ENCODE data around the gene DHX57. TPM values are rescaled to one million over a fixed set of nuclear protein-coding genes. Genes with fewer than 3 reads are reported as not detected.
"Not testable (repeated sequence)": the region's sequence is repeated elsewhere in the genome, so short reads cannot be mapped to it uniquely, and the experiment has no call there.

The DHX57 gene
- total RNA-seq, 1 donor: 28.9 TPM

GRCh38 chr2:38806733-38807059 is 69.0 kb downstream of the DHX57 start:
- no peak for TF ChIP-seq CTCF (IDR thresholded peaks at IDR 0.05; ENCODE audit: insufficient read depth, low read depth, low read length)
- DNase-seq (ENCODE audit: low read depth): no peak
- no peak overlapping the region for H3K4me3 ChIP-seq (ENCODE audit: low read depth, low read length)

- no peak for DNase-seq (ENCODE audit: low read depth)
- no peak for TF ChIP-seq CTCF (IDR thresholded peaks at IDR 0.05; ENCODE audit: insufficient read depth, low read depth, low read length)
- H3K4me3 ChIP-seq (ENCODE audit: low read depth, low read length): no peak overlapping the region
Observed at GRCh38 chr2:38806015-38806732, 69.6 kb downstream of the DHX57 start.

GRCh38 chr2:38797953-38798352 is 77.8 kb downstream of the DHX57 start:
- no peak for TF ChIP-seq CTCF (IDR thresholded peaks at IDR 0.05; ENCODE audit: insufficient read depth, low read depth, low read length)
- no peak overlapping the region for H3K4me3 ChIP-seq (ENCODE audit: low read depth, low read length)
- DNase-seq (ENCODE audit: low read depth): no peak

DNA sequence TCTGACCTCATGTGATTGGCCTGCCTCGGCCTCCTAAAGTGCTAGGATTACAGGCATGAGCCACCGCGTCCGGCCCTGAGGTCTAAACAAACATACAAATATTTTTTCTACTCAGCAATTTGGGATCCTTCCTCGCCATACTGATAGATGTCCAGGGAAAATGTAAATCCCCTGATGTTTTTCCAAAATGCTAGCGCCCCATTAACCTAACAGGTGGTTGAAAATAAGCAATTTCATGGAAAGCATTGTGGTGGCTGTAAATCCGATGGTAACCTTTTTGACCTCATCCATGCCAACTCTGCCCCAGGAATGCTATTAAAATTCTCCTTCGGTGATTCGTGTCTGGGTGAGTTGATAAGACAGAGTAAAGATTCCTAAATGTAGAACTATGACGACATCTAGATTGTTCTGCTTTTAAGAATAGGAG is 78.5 kb downstream of the DHX57 start:
- TF ChIP-seq CTCF (IDR thresholded peaks at IDR 0.05; ENCODE audit: insufficient read depth, low read depth, low read length): no peak
- H3K4me3 ChIP-seq (ENCODE audit: low read depth, low read length): no peak overlapping the region
- DNase-seq (ENCODE audit: low read depth): peak; percentile 72

- not testable (repeated sequence) for DNase-seq (ENCODE audit: low read depth); H3K4me3 ChIP-seq (ENCODE audit: low read depth, low read length)
Observed at GRCh38 chr2:38795016-38795415, 80.7 kb downstream of the DHX57 start.

DNA sequence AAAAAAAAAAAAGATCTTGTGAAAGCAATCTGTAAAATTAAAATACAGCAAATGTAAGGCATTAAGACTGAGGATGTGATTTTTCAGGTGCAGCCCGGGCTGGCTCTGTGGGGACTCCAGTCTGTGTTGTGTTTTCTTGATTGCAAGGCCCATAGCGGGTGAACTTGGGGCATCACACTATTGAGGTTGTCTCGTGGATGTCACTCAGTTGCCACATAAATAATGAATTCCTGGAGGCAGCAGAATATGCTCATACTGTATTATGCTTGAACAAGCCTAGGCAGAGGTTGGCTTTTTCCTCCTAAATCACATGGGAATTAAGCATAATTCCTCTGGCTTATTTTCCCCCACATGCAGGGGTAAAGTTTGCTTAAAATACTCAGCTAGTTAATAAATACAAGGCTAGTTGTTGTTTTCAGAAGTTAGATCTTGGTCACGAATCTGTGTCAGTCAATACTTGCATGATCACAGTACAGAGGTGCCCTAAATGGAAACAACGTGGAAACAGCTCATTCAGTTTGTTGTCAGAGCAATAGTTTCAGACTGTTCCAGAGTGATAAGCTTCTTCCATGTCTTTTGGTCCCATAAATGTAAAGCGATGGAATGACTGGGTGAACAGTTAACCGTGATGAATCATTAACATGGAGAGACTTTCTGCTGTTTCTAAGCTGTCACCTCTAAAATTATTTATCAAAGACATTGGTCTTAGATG is 81.3 kb downstream of the DHX57 start:
- no peak for DNase-seq (ENCODE audit: low read depth)
- H3K4me3 ChIP-seq (ENCODE audit: low read depth, low read length): no peak overlapping the region
- no peak for TF ChIP-seq CTCF (IDR thresholded peaks at IDR 0.05; ENCODE audit: insufficient read depth, low read depth, low read length)

GRCh38 chr2:38793511-38793910 is 82.2 kb downstream of the DHX57 start:
- DNase-seq (ENCODE audit: low read depth): no peak

More at GRCh38 chr2:38793511-38793910, 82.2 kb downstream of the DHX57 start:
- no peak for TF ChIP-seq CTCF (IDR thresholded peaks at IDR 0.05; ENCODE audit: insufficient read depth, low read depth, low read length)
- H3K4me3 ChIP-seq (ENCODE audit: low read depth, low read length): no peak overlapping the region

Measured in fibroblast of villous mesenchyme (primary cell).